ENCODE data around the gene RAB9A.
"Not testable (repeated sequence)": the region's sequence is repeated elsewhere in the genome, so short reads cannot be mapped to it uniquely, and the experiment has no call there.

GRCh38 chrX:13669755-13670154 is 19.2 kb upstream of the RAB9A start:
- not testable (repeated sequence) for TF ChIP-seq CTCF (IDR thresholded peaks at IDR 0.05; ENCODE audit: control extremely low read depth in 1 of 3, insufficient read depth in 1 of 3, low read depth in 1 of 3, low read length in 3 of 3); NRF1 (IDR thresholded peaks at IDR 0.05; ENCODE audit: low read depth, low read length)

Data from H1 (cell line).